HepG2 (cell line): ENCODE results near the gene SAMD4B. TPM values are rescaled to one million over a fixed set of nuclear protein-coding genes. Genes with fewer than 3 reads are reported as not detected.

ENCODE experiments used
- ATAC-seq: fragments of 200-7000 bp; cut with Tn5 transposase; 3 replicates; pipeline ENCODE4 v1.9.1; 2020; ENCODE audit warnings: mild to moderate bottlenecking, moderate library complexity
- BruUV-seq: library from RNA; stranded (reverse); fragments of 400-500 nt; replicated peaks from 2 replicates; lab custom pipeline; 2021; lab: Mats Ljungman, UMichigan
- CTCF ChIA-PET: fragments of 300-600 bp; formaldehyde crosslinking; extraction: SDS; loops from one replicate; lab custom pipeline; 2021; ENCODE audit warnings: low total read pairs, inconsistent platforms, low intra/inter-chr PET ratio; lab: Yijun Ruan, JAX
- POLR2A ChIA-PET: fragments of 350-600 bp; sonication (Branson Sonifier 250); formaldehyde crosslinking; loops from one replicate; lab custom pipeline; 2020; ENCODE audit warnings: antibody characterized with exemption, inconsistent platforms; lab: Yijun Ruan, JAX
- DNase-seq: peaks from one replicate; pipeline ENCODE4 v3.0.0-alpha.2; 2015; ENCODE audit warnings: low spot score
- FAIRE-seq: peaks from 3 replicates; lab custom pipeline; 2011; peaks lifted over from hg19 to GRCh38; lab: Jason Lieb, UNC
- H2AFZ ChIP-seq: one replicate; pipeline ENCODE4 v1.6.1; 2011; ENCODE audit warnings: low read length, inconsistent platforms
- H3K27ac ChIP-seq: fragments of 300-600 bp; 3 replicates; pipeline ENCODE4 v1.8.0; 2011; ENCODE audit warnings: mixed run types, mild to moderate bottlenecking, mixed read lengths, low read length, inconsistent platforms; ENCODE audit not compliant: insufficient read depth; ENCODE audit errors: extremely low read length
- H3K27me3 ChIP-seq, 2 experiments: fragments of 200-600 bp in 1 of 2; 2 replicates in 1 of 2; 3 replicates in 1 of 2; pipeline versions ENCODE4 v1.6.0 to v1.8.0; 2011; ENCODE audit warnings: low read length in 2 of 2, mild to moderate bottlenecking in 2 of 2, moderate library complexity in 2 of 2, inconsistent platforms in 1 of 2; ENCODE audit not compliant: insufficient read depth in 2 of 2, control insufficient read depth in 1 of 2
- H3K36me3 ChIP-seq, 2 experiments: fragments of 200-600 bp in 1 of 2; replicated peaks in 1 of 2; 2 replicates in 1 of 2; 3 replicates in 1 of 2; pipeline versions ENCODE4 v1.5.1 to v1.8.0; 2011; ENCODE audit warnings: low read length in 2 of 2, inconsistent platforms in 1 of 2; ENCODE audit not compliant: insufficient read depth in 2 of 2, control insufficient read depth in 1 of 2
- H3K4me1 ChIP-seq: 2 replicates; pipeline ENCODE4 v1.5.1; 2012; ENCODE audit warnings: low read length, inconsistent platforms; ENCODE audit not compliant: insufficient read depth
- H3K4me2 ChIP-seq: 2 replicates; pipeline ENCODE4 v1.6.0; 2011; ENCODE audit warnings: low read depth, low read length, inconsistent platforms
- H3K4me3 ChIP-seq, 3 experiments: fragments of 200-600 bp in 1 of 3; sonication (generic), shearing (Covaris generic) in 1 of 3; replicated peaks in 1 of 3; 2 replicates each; pipeline ENCODE4 v1.5.1; 2011 to 2016; ENCODE audit warnings: low read length in 3 of 3, inconsistent platforms in 2 of 3, low read depth in 2 of 3, mild to moderate bottlenecking in 2 of 3, control low read depth in 1 of 3, mixed read lengths in 1 of 3; ENCODE audit not compliant: insufficient read depth in 1 of 3
- H3K79me2 ChIP-seq: one replicate; pipeline ENCODE4 v1.6.1; 2011; ENCODE audit warnings: low read length, inconsistent platforms; ENCODE audit not compliant: insufficient read depth
- H3K9ac ChIP-seq: 2 replicates; pipeline ENCODE4 v1.6.0; 2011; ENCODE audit warnings: mild to moderate bottlenecking, low read depth, low read length, inconsistent platforms; ENCODE audit not compliant: insufficient read depth
- H3K9me3 ChIP-seq: 2 replicates; pipeline ENCODE4 v1.5.1; 2012; ENCODE audit warnings: mild to moderate bottlenecking, low read length
- H4K20me1 ChIP-seq: 2 replicates; pipeline ENCODE4 v1.6.0; 2011; ENCODE audit warnings: inconsistent platforms, mild to moderate bottlenecking, low read length, moderate library complexity; ENCODE audit not compliant: insufficient read depth
- DPF2 ChIP-seq: sonication (generic); formaldehyde crosslinking; IDR thresholded peaks from 2 replicates; pipeline ENCODE4 v1.4.0; 2020; ENCODE audit warnings: mild to moderate bottlenecking, low read depth, missing genetic modification reagents, borderline replicate concordance
- FOXA3 ChIP-seq: IDR thresholded peaks from 2 replicates; pipeline ENCODE4 v1.6.1; 2016; ENCODE audit warnings: missing genetic modification reagents, missing compliant biosample characterization
- HDAC2 ChIP-seq: sonication (generic); formaldehyde crosslinking; IDR thresholded peaks from 2 replicates; pipeline ENCODE4 v1.4.0; 2020; ENCODE audit warnings: missing genetic modification reagents
- KLF15 ChIP-seq: sonication (generic); formaldehyde crosslinking; IDR thresholded peaks from 2 replicates; pipeline ENCODE4 v1.8.1; 2023; ENCODE audit warnings: borderline replicate concordance, mild to moderate bottlenecking, inconsistent platforms, missing genetic modification reagents, mixed read lengths
- MZF1 ChIP-seq: sonication (generic); formaldehyde crosslinking; IDR thresholded peaks from 2 replicates; pipeline ENCODE4 v1.8.1; 2023; ENCODE audit warnings: mild to moderate bottlenecking, missing genetic modification reagents, borderline replicate concordance
- PAWR ChIP-seq: sonication (generic); formaldehyde crosslinking; IDR thresholded peaks from 2 replicates; pipeline ENCODE4 v1.4.0; 2020; ENCODE audit warnings: missing genetic modification reagents, mild to moderate bottlenecking, borderline replicate concordance
- SMAD9 ChIP-seq: sonication (generic); formaldehyde crosslinking; IDR thresholded peaks from 2 replicates; pipeline ENCODE4 v1.5.1; 2020; ENCODE audit warnings: mild to moderate bottlenecking, missing genetic modification reagents
- ZKSCAN1 ChIP-seq: fragments of 150-350 bp; IDR thresholded peaks from 2 replicates; pipeline ENCODE4 v1.6.1; 2014; ENCODE audit warnings: low read length
- ZNF552 ChIP-seq: sonication (generic); formaldehyde crosslinking; IDR thresholded peaks from 2 replicates; pipeline ENCODE4 v1.9.0; 2022; ENCODE audit warnings: missing genetic modification reagents, mild to moderate bottlenecking, borderline replicate concordance
- ZNF557 ChIP-seq: sonication (generic); formaldehyde crosslinking; IDR thresholded peaks from 2 replicates; pipeline ENCODE4 v1.4.0; 2020; ENCODE audit warnings: missing genetic modification reagents
- ZNF678 ChIP-seq: sonication (generic); formaldehyde crosslinking; IDR thresholded peaks from 2 replicates; pipeline ENCODE4 v1.4.0; 2020; ENCODE audit warnings: mild to moderate bottlenecking, missing genetic modification reagents
- WGBS: methylation state at CpG from one replicate; pipeline ENCODE4 v1.1.6; 2017; ENCODE audit warnings: low lambda C conversion rate; 5-methylcytosine and 5-hydroxymethylcytosine counted together
- in situ Hi-C: cut with HindIII; loops from 2 replicates; pipeline ENCODE4 v1.10.0; 2017; ENCODE audit warnings: low pct_unique_long_range_greater_than_20kb; ENCODE audit not compliant: extremely low pct_ligation_motif_present
- intact Hi-C: fragments of 100-400 bp; cut with micrococcal nuclease; formaldehyde crosslinking; loops from one replicate; pipeline ENCODE4 v1.10.0; 2022; ENCODE audit not compliant: unreplicated experiment
- polyA plus RNA-seq, 8 experiments: library from polyadenylated mRNA; depleted of rRNA in 3 of 8; stranded (reverse) in 7 of 8; unstranded in 1 of 8; fragments of >200 nt; fragmentation: Illumina TruSeq in 4 of 8; extraction: Trizol in 4 of 8; gene quantifications; 2 replicates each; pipeline versions ENCODE4 v1.2.1 to v1.2.3, GENCODE V29; 2011 to 2016; ENCODE audit warnings: low read depth in 4 of 8, missing spikeins in 1 of 8, mixed read lengths in 1 of 8; ENCODE audit not compliant: insufficient read depth in 1 of 8
- total RNA-seq, 5 experiments: library from RNA; depleted of rRNA; stranded (reverse); fragments of >200 nt; fragmentation: Illumina TruSeq; extraction: Trizol; gene quantifications; 2 replicates each; pipeline ENCODE4 v1.2.3, GENCODE V29; 2016; ENCODE audit warnings: low read depth in 1 of 5
- TF ChIP-seq, protein P1 (sequence below), 2 experiments: sonication (generic) in 1 of 2; formaldehyde crosslinking in 1 of 2; IDR thresholded peaks; 2 replicates each; pipeline versions ENCODE4 v1.5.1 to v1.6.1; 2011 to 2020; ENCODE audit warnings: borderline replicate concordance in 1 of 2, low read depth in 1 of 2, low read length in 1 of 2, mild to moderate bottlenecking in 1 of 2, missing genetic modification reagents in 1 of 2, moderate library complexity in 1 of 2
- TF ChIP-seq, protein P2 (sequence below): sonication (generic); formaldehyde crosslinking; IDR thresholded peaks from 2 replicates; pipeline ENCODE4 v1.8.0; 2022; ENCODE audit warnings: missing genetic modification reagents, mild to moderate bottlenecking, moderate library complexity, borderline replicate concordance
- TF ChIP-seq, protein P3 (sequence below): sonication (generic); IDR thresholded peaks from 2 replicates; pipeline ENCODE4 v1.6.1; 2016; ENCODE audit warnings: low read depth, borderline replicate concordance
- TF ChIP-seq, protein P4 (sequence below), 2 experiments: IDR thresholded peaks; 2 replicates each; pipeline ENCODE4 v1.6.1; 2011 to 2012; ENCODE audit warnings: low read length in 2 of 2, borderline replicate concordance in 1 of 2, low read depth in 1 of 2, mild to moderate bottlenecking in 1 of 2, moderate library complexity in 1 of 2

The SAMD4B gene
- total and polyA plus RNA-seq, 2 of the 13 experiments (the other 11 are each of a cell fraction or from before 2014, with no cell fraction given): 26.0 to 31.8 TPM

DNA sequence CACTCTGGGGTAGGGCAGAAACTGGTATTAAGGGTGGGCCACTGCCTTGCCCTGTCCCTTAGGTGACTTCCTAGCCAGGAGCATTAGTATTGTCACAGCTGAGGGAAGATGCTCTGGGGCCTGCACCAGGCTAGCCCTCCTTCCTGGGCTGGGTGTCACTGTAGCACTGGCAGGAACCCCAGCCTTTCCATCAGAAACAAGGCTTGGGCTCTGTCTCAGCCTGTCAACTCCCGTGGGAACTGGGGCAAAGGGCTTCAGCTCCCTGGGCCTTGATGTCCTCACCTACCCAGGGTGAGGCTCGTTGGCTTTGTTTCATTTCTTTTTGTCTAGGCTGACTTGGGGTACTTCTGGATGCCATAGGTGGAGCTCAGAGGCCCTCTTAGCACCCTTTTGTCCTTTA lies 30.7 kb downstream of the SAMD4B start:
- no peak overlapping the region for H3K27ac ChIP-seq
- 100% methylated on average over 2 of the region's 2 CpGs for whole genome bisulfite sequencing
- no peaks in the 10 kb centered on the region for H3K27me3 ChIP-seq
- intact Hi-C loops (no loop called here), in situ Hi-C loops (no loop called here)
- POLR2A ChIA-PET: no interaction called here
- BruUV-seq: no TSS peak
- H3K9ac ChIP-seq: no peak overlapping the region
- H3K36me3 ChIP-seq: peaks cover 41 to 87% of the 10 kb centered on the region in 2 experiments
- no peaks in the 10 kb centered on the region for H3K9me3 ChIP-seq
- H2AFZ ChIP-seq: no peak overlapping the region
- CTCF ChIA-PET: no interaction called here
- no peaks in the 10 kb centered on the region for H3K79me2 ChIP-seq
- ATAC-seq (no peak), FAIRE-seq (no peak), DNase-seq (no peak)
- H4K20me1 ChIP-seq: no peaks in the 10 kb centered on the region
- peaks cover 13% of the 10 kb centered on the region for H3K4me1 ChIP-seq
- H3K4me3 ChIP-seq: no peak overlapping the region
- H3K4me2 ChIP-seq: no peak overlapping the region
- TF ChIP-seq FOXA3 (CRISPR knock-in tag) (no peak), HDAC2 (CRISPR knock-in tag) (no peak), ZNF678 (CRISPR knock-in tag) (no peak), KLF15 (CRISPR knock-in tag) (no peak), ZKSCAN1 (no peak), MZF1 (CRISPR knock-in tag) (no peak), DPF2 (CRISPR knock-in tag) (no peak), SMAD9 (CRISPR knock-in tag) (no peak), ZNF557 (CRISPR knock-in tag) (no peak), ZNF552 (no peak), PAWR (CRISPR knock-in tag) (no peak)
- TF ChIP-seq, protein P1, sequence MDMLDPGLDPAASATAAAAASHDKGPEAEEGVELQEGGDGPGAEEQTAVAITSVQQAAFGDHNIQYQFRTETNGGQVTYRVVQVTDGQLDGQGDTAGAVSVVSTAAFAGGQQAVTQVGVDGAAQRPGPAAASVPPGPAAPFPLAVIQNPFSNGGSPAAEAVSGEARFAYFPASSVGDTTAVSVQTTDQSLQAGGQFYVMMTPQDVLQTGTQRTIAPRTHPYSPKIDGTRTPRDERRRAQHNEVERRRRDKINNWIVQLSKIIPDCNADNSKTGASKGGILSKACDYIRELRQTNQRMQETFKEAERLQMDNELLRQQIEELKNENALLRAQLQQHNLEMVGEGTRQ (IDR thresholded peaks at IDR 0.05; ENCODE audit: low read depth, low read length): no peak
- TF ChIP-seq, protein P1 (CRISPR knock-in tag; IDR thresholded peaks at IDR 0.05; ENCODE audit: borderline replicate concordance): no peak
- TF ChIP-seq, protein P2, sequence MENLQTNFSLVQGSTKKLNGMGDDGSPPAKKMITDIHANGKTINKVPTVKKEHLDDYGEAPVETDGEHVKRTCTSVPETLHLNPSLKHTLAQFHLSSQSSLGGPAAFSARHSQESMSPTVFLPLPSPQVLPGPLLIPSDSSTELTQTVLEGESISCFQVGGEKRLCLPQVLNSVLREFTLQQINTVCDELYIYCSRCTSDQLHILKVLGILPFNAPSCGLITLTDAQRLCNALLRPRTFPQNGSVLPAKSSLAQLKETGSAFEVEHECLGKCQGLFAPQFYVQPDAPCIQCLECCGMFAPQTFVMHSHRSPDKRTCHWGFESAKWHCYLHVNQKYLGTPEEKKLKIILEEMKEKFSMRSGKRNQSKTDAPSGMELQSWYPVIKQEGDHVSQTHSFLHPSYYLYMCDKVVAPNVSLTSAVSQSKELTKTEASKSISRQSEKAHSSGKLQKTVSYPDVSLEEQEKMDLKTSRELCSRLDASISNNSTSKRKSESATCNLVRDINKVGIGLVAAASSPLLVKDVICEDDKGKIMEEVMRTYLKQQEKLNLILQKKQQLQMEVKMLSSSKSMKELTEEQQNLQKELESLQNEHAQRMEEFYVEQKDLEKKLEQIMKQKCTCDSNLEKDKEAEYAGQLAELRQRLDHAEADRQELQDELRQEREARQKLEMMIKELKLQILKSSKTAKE: no peak
- TF ChIP-seq, protein P3, sequence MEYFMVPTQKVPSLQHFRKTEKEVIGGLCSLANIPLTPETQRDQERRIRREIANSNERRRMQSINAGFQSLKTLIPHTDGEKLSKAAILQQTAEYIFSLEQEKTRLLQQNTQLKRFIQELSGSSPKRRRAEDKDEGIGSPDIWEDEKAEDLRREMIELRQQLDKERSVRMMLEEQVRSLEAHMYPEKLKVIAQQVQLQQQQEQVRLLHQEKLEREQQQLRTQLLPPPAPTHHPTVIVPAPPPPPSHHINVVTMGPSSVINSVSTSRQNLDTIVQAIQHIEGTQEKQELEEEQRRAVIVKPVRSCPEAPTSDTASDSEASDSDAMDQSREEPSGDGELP: no peak
- TF ChIP-seq, protein P4, sequence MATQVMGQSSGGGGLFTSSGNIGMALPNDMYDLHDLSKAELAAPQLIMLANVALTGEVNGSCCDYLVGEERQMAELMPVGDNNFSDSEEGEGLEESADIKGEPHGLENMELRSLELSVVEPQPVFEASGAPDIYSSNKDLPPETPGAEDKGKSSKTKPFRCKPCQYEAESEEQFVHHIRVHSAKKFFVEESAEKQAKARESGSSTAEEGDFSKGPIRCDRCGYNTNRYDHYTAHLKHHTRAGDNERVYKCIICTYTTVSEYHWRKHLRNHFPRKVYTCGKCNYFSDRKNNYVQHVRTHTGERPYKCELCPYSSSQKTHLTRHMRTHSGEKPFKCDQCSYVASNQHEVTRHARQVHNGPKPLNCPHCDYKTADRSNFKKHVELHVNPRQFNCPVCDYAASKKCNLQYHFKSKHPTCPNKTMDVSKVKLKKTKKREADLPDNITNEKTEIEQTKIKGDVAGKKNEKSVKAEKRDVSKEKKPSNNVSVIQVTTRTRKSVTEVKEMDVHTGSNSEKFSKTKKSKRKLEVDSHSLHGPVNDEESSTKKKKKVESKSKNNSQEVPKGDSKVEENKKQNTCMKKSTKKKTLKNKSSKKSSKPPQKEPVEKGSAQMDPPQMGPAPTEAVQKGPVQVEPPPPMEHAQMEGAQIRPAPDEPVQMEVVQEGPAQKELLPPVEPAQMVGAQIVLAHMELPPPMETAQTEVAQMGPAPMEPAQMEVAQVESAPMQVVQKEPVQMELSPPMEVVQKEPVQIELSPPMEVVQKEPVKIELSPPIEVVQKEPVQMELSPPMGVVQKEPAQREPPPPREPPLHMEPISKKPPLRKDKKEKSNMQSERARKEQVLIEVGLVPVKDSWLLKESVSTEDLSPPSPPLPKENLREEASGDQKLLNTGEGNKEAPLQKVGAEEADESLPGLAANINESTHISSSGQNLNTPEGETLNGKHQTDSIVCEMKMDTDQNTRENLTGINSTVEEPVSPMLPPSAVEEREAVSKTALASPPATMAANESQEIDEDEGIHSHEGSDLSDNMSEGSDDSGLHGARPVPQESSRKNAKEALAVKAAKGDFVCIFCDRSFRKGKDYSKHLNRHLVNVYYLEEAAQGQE (IDR thresholded peaks at IDR 0.05; ENCODE audit: borderline replicate concordance in 1 of 2, low read depth in 1 of 2, low read length in 2 of 2): no peak
